Dedifferentiated amniotic fluid mesenchymal stem cell (primary cell): ENCODE results near the gene RND1.
"Not testable (repeated sequence)": the region's sequence is repeated elsewhere in the genome, so short reads cannot be mapped to it uniquely, and the experiment has no call there.

Experiments used
- DNase-seq: peaks from one replicate; pipeline ENCODE4 v3.0.0-alpha.2; 2016; ENCODE audit errors: extremely low spot score

Gene RND1

GRCh38 chr12:48868451-48868850, 2.8 kb upstream of the RND1 start:
- DNase-seq = no peak

GRCh38 chr12:48866052-48866711, 512 bp upstream of the RND1 start:
- no peak for DNase-seq

GRCh38 chr12:48863291-48863690, 2.4 kb downstream of the RND1 start:
- no peak for DNase-seq

GRCh38 chr12:48862760-48863159, 2.9 kb downstream of the RND1 start:
- DNase-seq = no peak

GRCh38 chr12:48861111-48861510, 4.6 kb downstream of the RND1 start:
- DNase-seq = no peak

- not testable (repeated sequence) for DNase-seq
Observed at GRCh38 chr12:48860236-48860635, 5.4 kb downstream of the RND1 start.

GRCh38 chr12:48859607-48860006, 6.1 kb downstream of the RND1 start:
- no peak for DNase-seq

GRCh38 chr12:48858043-48858442, 7.6 kb downstream of the RND1 start:
- no peak for DNase-seq

- DNase-seq = no peak
Observed at GRCh38 chr12:48857278-48857994, 8.2 kb downstream of the RND1 start.

GRCh38 chr12:48856379-48856778, 9.3 kb downstream of the RND1 start:
- no peak for DNase-seq

- DNase-seq = not testable (repeated sequence)
Observed at GRCh38 chr12:48854932-48855331, 10.7 kb downstream of the RND1 start.

- DNase-seq = no peak
Observed at GRCh38 chr12:48854488-48854887, 11.2 kb downstream of the RND1 start.

GRCh38 chr12:48852734-48853688, 12.7 kb downstream of the RND1 start:
- DNase-seq = peak; percentile 94

GRCh38 chr12:48851883-48852733, 13.6 kb downstream of the RND1 start, which contains the start of gene DDX23:
TSS of gene DDX23 (minus strand) at chr12:48852163. CDS start at chr12:48845782, 6,381 bp downstream.
- peak; percentile 98 for DNase-seq

- DNase-seq = not testable (repeated sequence)
Observed at GRCh38 chr12:48842021-48842420, 23.6 kb downstream of the RND1 start.

- DNase-seq = no peak
Observed at GRCh38 chr12:48838048-48838447, 27.6 kb downstream of the RND1 start.

- DNase-seq = no peak
Observed at GRCh38 chr12:48832321-48833060, 33.2 kb downstream of the RND1 start.

- DNase-seq = no peak
Observed at GRCh38 chr12:48831257-48831656, 34.4 kb downstream of the RND1 start.

- DNase-seq = no peak
Observed at GRCh38 chr12:48828841-48829575, 36.7 kb downstream of the RND1 start.

GRCh38 chr12:48828293-48828692, 37.4 kb downstream of the RND1 start:
- no peak for DNase-seq
